ENCODE data around the gene TUSC2.
A peak's percentile ranks its signal among the peaks of the same experiment; 100 is the strongest.

TUSC2 gene

GRCh38 chr3:50334339-50335075, 6.5 kb upstream of the TUSC2 start:
- no peak for DNase-seq

DNA sequence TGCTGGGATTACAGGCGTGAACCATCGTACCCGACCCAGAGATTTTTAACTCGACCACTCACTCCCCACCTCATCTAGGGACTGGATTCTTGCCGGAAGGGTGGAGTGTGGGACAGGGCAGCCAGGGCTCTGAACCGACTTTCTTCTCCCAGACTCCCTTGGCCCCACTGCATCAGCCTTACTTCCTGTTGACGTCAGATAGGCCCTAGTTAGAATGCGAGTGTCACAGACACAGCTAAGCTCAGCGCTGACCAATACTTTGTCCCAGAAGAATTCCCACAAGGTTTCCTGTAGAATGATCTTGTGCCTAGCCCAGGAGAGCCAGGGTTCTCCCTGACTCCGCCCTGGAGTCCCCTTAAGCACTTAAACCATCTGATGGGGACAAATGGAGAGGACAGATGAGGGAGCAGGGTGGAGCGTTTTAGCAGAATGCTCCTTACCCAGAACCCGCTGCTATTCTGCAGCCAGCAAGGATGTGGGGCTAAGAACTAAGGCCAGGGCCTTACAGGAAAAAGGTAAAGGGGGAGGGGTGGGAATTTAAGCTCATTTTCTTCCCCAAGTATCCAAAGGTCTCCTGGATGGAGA, 5.8 kb upstream of the TUSC2 start:
- DNase-seq, result no peak

GRCh38 chr3:50331364-50331907, 3.4 kb upstream of the TUSC2 start:
- no peak for DNase-seq

DNA sequence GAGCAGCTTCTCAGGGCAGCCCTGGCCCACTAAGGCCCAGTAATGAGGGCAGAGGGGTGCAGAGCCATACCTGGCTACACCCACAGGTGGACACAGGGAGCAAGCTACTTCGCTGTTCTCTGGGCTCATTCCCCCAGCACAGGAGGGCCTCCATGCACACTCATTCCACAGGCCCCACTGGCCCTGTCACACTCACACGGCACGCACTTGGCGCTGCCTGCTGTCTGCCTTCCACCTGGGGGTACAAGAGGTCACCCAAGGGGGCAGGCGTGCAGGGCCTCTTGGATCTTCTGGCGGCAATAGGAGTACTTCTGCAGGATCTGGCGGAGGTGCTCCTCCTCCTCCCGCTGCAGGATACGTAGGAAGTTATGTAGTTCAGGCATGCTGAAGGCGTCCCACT, 2.3 kb upstream of the TUSC2 start:
- DNase-seq, result no peak

DNA sequence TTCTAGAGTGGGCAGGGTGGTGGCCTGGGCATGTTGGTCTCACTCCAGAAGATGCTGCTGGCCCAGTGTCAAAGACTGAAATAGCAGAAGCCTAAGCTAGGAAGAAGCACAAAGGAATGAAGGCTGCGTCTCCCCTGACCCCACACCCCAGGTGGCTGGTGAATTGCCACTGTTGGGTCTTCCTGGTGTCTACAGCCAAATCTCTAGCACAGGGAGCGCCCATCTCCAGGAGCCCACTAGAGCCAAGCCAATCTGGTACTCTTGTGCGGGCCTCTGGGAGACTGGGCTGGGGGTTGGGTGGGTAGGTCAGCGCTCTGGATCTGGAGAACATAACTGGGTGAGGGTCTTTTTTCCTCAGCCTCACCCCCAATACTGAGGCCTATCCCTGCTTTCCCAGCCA, 894 bp downstream of the TUSC2 start:
- no peak for DNase-seq

GRCh38 chr3:50326182-50326541, 1.9 kb downstream of the TUSC2 start:
- DNase-seq, result no peak

- no peak for DNase-seq
Observed at GRCh38 chr3:50325497-50326181, 2.4 kb downstream of the TUSC2 start.

DNA sequence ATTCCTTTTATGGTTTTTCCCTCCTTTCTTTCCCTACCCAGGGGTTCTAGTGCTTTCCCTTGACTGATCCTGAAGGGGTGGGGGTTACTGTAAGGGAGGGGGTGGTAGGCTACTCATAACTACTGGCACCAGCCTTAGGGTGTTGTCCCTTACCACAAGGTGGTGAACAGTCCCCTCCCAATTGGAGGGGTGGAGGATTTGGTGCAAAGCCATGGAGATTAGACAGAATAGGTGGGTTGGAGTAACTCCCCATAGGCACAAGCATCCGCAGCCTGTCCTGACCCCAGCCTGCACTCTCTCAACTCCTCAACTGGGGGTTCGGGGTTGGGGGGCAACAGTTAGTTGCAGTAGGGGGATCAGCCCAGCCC, 2.9 kb downstream of the TUSC2 start:
- DNase-seq, result no peak

GRCh38 chr3:50324351-50325112, 3.5 kb downstream of the TUSC2 start:
- DNase-seq, result peak; percentile 61

DNA sequence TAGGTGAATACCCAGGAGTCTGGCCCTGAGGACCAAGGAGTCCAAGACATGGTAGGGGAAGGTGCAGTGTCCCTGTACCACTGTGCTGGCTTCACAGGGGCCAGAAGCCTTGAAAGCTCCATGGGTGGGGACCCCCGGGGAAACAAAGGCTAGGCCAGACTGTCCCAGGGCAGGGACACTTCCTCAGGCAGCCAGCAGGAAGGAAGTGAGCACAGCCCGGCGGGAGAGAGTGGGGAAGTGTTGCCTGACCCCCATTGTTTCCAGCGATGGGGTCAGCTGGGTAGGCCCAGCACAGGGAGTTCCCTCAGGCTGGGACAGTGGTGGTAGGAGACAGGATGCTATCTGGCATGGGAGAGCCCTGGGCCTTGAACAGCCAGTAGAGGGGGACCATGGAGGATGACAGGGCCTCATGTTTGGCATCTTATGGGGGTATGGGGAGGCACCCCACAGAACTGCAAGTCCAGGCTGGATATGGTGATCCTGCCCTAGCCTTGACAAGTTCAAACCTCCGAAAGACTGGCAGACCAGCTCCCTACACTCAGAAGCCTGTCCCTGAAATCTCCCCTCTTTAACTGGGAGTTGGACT, 4.3 kb downstream of the TUSC2 start:
- DNase-seq, result no peak

DNA sequence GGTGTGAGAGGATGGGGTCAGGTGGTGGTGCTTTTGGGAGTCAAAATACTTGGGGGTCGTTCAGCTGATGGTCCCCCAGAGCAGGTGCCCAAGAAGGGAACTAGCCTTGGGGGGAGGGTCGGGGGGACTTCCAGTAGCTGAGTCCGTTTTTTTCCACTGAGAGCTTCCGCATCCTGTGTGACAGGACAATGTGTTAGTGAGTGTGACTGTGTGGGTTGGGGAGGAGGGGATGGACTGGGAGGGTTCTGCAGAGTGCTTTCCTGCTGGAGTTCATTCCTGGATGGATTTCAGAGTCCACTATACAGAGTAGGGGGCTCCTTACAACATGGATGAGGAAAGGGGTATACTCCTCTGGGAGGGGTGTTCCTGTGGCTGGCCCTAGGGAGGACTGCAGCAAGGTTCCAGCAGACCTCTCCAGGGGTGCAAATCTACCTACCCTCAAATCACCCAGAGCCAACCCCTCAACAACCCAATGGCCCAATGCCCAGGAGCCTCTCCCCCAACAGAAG, 4.9 kb downstream of the TUSC2 start:
- DNase-seq, result no peak

GRCh38 chr3:50322386-50323091, 5.5 kb downstream of the TUSC2 start, which contains the start of gene HYAL2:
Gene HYAL2 (minus strand): TSS chr3:50322745. CDS start chr3:50320489, 2,256 bp downstream.
- DNase-seq, result no peak

GRCh38 chr3:50322115-50322385, 6.0 kb downstream of the TUSC2 start:
- DNase-seq, result no peak

DNA sequence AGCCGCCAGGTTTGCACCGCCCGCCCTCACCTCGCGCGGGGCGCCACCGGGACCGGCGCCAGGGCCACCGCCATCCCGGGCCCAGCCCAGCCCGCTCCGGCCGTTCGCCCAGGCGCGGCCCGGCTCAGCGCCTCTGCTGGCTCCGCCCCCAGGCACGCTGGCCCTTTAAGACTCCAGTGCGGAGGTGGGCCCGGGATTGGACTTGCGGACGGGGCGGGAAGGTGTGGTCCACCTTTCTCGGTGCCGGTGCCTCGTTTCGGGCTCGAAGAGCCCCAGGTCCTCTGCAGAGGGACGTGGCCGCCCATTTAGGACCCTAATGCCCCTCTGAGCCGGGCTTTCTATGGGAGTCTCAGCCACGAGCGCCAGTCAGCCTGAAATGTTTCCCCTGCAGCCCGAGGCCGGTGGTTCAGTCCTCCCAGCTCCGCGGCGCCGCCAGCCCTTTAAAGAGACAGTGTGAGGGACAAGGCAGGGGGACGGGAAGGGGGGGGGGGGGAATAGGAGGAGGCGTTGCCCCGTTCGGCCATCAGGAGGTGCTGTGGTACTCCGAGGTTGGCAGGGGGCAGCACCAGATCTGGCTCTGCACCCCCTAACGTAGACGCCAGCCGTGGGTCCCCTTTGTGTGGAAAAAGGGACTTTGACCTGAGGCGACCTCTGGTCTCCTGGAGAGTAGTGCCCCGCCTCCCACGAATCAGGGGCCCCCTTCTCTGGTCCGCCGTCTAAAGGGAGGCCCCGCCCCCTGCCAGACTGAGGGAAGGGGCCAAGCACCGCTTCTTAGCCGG, 6.5 kb downstream of the TUSC2 start:
- DNase-seq, result peak; percentile 85

GRCh38 chr3:50320853-50321335, 7.1 kb downstream of the TUSC2 start:
- no peak for DNase-seq

GRCh38 chr3:50319894-50320625, 8.0 kb downstream of the TUSC2 start:
- DNase-seq, result no peak

DNA sequence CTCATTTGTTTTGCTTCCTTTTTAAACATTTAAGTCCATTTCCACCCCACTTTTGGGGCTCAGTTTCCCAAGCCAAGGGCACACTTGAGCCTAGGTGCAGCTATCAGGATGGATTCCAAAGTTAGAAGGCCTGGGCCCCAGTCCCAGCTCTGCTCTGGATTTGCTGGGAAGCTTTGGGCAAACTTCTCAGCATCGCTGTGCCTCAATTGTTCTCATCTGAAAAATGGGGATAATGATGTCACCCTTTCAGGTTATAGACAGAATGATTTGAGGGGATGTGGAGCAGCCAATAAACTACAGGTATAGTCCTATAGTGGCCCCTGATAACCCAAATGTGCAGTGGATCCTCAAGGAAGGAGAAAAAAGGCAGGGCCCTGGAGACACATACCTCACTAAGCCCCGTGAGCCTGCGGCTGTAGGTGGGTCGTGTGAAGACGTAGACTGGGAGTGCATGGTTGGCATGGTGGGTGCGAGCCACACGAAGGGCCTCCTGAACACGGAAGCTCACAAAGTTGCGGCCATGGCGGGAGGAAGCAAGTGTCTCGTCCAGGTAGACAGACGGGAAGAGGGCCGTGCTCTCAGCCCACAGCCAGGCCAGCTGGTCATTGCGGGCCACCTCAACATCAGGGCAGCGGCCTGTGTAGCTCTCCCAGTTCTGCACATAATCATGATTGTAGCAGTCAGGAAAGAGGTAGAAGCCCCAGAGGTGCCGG, 8.7 kb downstream of the TUSC2 start:
- DNase-seq, result no peak

DNA sequence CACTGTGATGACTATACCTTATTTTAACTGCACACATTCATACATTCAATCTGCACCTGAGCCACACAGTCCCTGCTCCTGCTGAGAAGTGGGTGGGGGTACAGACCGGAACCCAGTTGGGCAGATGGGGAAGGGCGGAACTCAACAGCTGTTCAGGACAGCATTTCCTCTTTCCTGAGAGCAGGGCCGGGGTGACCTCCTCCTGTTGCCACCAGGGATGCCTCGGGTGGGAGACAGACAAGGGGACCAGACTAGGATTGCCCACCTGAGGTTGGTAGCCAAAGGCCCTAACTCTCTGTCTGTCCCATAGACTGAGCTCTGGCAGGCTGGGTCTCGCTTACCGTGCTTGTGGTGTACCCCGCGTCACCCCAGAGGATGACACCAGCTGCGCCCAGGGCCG, 9.4 kb downstream of the TUSC2 start:
- DNase-seq, result no peak

GRCh38 chr3:50318163-50318562, 9.9 kb downstream of the TUSC2 start:
- DNase-seq, result no peak

DNA sequence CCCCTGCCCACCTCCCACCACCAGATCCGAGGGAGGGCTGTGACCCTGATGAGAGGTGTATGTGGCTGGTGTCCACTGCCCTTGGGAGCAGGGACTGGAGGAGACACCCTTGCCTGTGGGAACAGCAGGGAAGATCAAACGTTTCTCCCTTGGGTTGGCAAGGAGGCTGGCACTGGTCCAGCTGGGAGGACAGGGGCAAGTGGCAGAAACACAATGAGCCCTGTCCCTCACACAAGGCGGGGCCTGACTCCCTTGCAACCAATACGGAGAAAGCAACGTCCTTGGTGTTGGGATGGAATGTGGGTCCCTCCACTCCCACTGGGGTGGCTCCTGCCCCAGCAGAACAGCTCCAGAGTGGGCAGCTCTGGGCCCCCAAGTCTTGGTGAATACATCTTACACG, 10.7 kb downstream of the TUSC2 start:
- no peak for DNase-seq
